Naive thymus-derived CD8-positive, alpha-beta T cell (primary cell): Measurements from ENCODE around the gene NEK6. TPM values are rescaled to one million over a fixed set of nuclear protein-coding genes. Genes with fewer than 3 reads are reported as not detected.
A peak's percentile ranks its signal among the peaks of the same experiment; 100 is the strongest.

Experiments
- ATAC-seq, 2 donors: fragments of 150-1000 bp; cut with Tn5 transposase in 1 of 2; sonication (Bioruptor Pico), chemical (Tn5 transposase) in 1 of 2; 1 replicate in 1 of 2; 2 replicates in 1 of 2; pipeline ENCODE4 v1.10.0; 2021; ENCODE audit warnings: mild to moderate bottlenecking in 2 of 2, moderate library complexity in 2 of 2
- POLR2A ChIA-PET: fragments of 350-600 bp; sonication (Branson Sonifier 250); formaldehyde crosslinking; loops from one replicate; lab custom pipeline; 2021; ENCODE audit warnings: antibody characterized with exemption; lab: Charles Lee
- DNase-seq, 10 donors: peaks; one replicate each; pipeline versions ENCODE4 v3.0.0 to v3.0.0-alpha.2; 2020 to 2022
- H3K27ac Mint-ChIP-seq, 10 donors: one replicate each; pipeline ENCODE4 v1.8.0; 2020 to 2022; ENCODE audit warnings: mild to moderate bottlenecking in 10 of 10, mixed read lengths in 10 of 10, moderate library complexity in 4 of 10, inconsistent platforms in 1 of 10
- H3K27me3 Mint-ChIP-seq, 5 donors: one replicate each; pipeline ENCODE4 v1.8.0; 2021 to 2022; ENCODE audit warnings: mixed read lengths in 5 of 5
- H3K36me3 Mint-ChIP-seq, 3 donors: one replicate each; pipeline ENCODE4 v1.8.0; 2020 to 2022; ENCODE audit warnings: mixed read lengths in 3 of 3, mild to moderate bottlenecking in 2 of 3, inconsistent platforms in 1 of 3
- H3K4me1 Mint-ChIP-seq, 4 donors: one replicate each; pipeline ENCODE4 v1.8.0; 2021 to 2022; ENCODE audit warnings: mixed read lengths in 4 of 4
- H3K4me3 Mint-ChIP-seq, 10 donors: one replicate each; pipeline ENCODE4 v1.8.0; 2020 to 2022; ENCODE audit warnings: mild to moderate bottlenecking in 10 of 10, mixed read lengths in 10 of 10, moderate library complexity in 6 of 10, inconsistent platforms in 1 of 10
- H3K9me3 Mint-ChIP-seq, 9 donors: one replicate each; pipeline ENCODE4 v1.8.0; 2020 to 2022; ENCODE audit warnings: mixed read lengths in 9 of 9, mild to moderate bottlenecking in 3 of 9, inconsistent platforms in 1 of 9, moderate library complexity in 1 of 9
- polyA plus RNA-seq, 3 donors: library from polyadenylated mRNA; unstranded; fragments of 300-500 nt; fragmentation: Illumina TruSeq; gene quantifications; one replicate each; pipeline ENCODE4 v1.2.3, GENCODE V29; 2021
- total RNA-seq, 8 experiments: library from RNA in 2 of 8; stranded (reverse) in 2 of 8; gene quantifications; one replicate each; pipeline ENCODE4 v1.2.3 and lab custom pipeline; 2021 to 2026

Gene NEK6
- total RNA-seq (1 to 10 TPM in 1 of 2 experiments, under 1 TPM in 1; 0.83 to 1.2 TPM), polyA plus RNA-seq (1 to 10 TPM in 1 of 3 donors, under 1 TPM in 1, not detected in 1; 0.37 to 1.7 TPM), total RNA-seq (lab: John Stamatoyannopoulos, UW) (0.07 to 15.6 (median 0.95) reads per million in 6 experiments)

DNA sequence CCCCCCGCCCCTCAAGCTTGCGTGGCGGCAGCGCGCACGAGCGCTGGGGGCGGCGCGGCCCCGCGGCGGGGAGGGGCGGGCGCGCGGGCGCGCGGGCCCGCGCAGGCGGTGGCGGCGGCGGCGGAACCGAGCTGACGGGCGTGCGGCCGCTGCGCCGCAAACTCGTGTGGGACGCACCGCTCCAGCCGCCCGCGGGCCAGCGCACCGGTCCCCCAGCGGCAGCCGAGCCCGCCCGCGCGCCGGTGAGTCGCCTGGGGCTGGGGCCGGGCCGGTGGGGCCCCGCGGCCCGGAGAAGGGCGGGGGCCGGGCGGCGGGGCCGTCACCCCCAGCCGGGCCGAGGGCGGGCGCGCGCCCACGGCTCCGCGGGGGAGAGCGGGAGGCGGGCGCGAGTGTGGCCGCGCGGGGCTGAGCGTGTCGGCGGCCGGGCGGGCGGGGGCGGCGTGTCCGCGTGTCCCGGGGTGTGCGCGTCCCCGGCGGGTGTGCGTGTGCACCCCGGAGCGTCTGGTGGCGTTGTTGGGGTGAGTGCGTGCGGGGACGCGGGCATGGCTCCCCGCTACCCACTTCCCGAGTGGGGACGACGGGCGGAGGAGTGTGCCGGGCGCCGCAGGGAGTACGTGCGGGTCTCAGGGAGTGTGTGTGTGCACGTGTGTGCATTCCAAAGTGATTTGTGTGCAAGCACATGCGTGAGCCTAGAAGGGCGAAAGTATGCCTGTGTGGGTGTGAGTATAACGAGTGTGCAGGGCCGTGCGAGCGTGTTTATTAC is at the start of gene NEK6:
TSS of gene NEK6 (plus strand) at position 106 of the 763 bp plus-strand sequence. CDS start 44,016 bp downstream, outside the sequence.
- peak; percentile 36 to 46 for ATAC-seq
- POLR2A ChIA-PET, result interaction anchor here (0.5 kb wide), 1 partner anchor 1027 kb away, joined by 3 read pairs; no protein-coding TSS in a partner anchor
- peak within 1 kb of the TSS in 7 of 10 donors; percentile 7 to 86 (median 75) for H3K27ac Mint-ChIP-seq

DNA sequence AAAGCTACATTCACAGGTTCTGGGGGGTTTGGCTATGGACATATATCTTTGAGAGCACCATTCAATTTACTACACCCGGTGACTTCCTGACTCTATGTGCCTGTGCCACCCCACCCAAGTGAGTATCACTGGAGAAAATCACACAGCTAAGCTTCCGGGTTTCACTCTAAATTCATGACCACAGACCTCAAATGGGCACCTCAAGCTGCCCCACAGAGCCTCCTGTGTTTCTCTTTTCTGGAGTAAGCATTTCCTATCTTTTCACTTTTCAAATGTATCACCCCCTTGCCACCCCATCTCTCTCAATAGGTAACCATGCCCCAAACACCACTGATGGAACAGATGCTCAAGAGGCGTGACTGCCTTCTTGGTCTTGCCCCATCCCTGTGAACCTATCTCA is 49.2 kb upstream of the NEK6 start:
- H3K36me3 Mint-ChIP-seq, result no peaks in the 10 kb centered on the region
- ATAC-seq (no peak), DNase-seq (no peak)
- H3K9me3 Mint-ChIP-seq, result peaks cover 0 to 4% (median 0%) of the 10 kb centered on the region in 9 donors
- peak overlapping the region in 2 of 10 donors; percentile 31 to 48 for H3K4me3 Mint-ChIP-seq
- H3K4me1 Mint-ChIP-seq, result peaks cover 10 to 68% (median 17%) of the 10 kb centered on the region in 4 donors
- POLR2A ChIA-PET, result no interaction called here
- peaks cover 0 to 12% (median 0%) of the 10 kb centered on the region in 5 donors for H3K27me3 Mint-ChIP-seq
- peak overlapping the region in 4 of 10 donors; percentile 18 to 81 (median 72) for H3K27ac Mint-ChIP-seq

More for the DNA sequence above, at the start of gene NEK6:
- Mint-ChIP-seq H3K9me3 (no peaks in the 10 kb centered on the region), H3K36me3 (peaks cover 0 to 2% (median 0%) of the 10 kb centered on the region in 3 donors), H3K27me3 (peaks cover 17 to 84% (median 49%) of the 10 kb centered on the region in 5 donors), H3K4me1 (peaks cover 9 to 61% (median 19%) of the 10 kb centered on the region in 4 donors), H3K4me3 (peak within 1 kb of the TSS; percentile 79 to 95 (median 89))
- peak in 3 of 10 donors; percentile 5 to 48 (median 12) for DNase-seq

DNA sequence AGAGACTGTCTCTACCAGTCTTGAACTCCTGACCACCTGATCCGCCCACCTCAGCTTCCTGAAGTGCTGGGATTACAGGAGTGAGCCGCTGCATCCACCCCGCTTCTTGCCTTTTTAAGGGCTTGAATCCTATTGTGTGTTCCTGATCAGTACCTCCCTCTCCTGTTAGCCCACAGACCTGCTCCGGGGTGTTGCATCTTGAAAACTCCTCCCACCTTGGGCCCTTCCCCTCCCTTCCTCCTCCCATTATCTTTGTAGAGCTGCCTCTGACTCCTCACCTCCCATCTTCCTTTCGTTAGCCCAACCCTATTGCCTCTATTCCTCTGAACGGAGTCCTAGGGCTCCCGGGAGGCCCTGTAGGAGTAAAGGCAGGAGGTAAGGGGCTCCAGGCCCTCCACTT is 48.5 kb upstream of the NEK6 start:
- H3K9me3 Mint-ChIP-seq, result peaks cover 0 to 4% (median 0%) of the 10 kb centered on the region in 9 donors
- H3K27ac Mint-ChIP-seq, result peak overlapping the region in 2 of 10 donors; percentile 65 to 78
- peaks cover 8 to 68% (median 16%) of the 10 kb centered on the region in 4 donors for H3K4me1 Mint-ChIP-seq
- H3K36me3 Mint-ChIP-seq, result no peaks in the 10 kb centered on the region
- POLR2A ChIA-PET, result no interaction called here
- H3K4me3 Mint-ChIP-seq, result peak overlapping the region in 1 of 10 donors; percentile 48
- no peak for ATAC-seq
- peaks cover 0 to 12% (median 0%) of the 10 kb centered on the region in 5 donors for H3K27me3 Mint-ChIP-seq
- DNase-seq, result no peak

DNA sequence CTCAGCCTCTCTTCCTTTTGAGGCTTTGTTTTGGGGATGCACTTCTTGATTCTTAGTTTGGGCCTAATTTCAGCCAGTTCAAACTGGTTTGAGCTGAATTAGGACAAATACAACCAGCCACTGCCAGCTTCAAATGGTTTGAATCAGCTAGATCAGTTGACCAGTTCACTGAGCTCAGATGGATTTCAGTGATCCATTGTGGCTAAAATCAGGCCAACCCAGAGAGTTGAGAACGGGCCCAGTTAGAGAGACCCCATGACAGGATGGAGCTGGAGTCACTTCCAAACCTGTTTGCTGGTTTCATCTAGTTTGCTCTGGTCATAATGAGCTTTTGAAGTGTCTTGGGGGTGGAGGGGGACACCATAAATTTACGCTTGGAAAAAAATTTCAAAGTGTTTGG is 48.0 kb upstream of the NEK6 start:
- no peak for DNase-seq
- no peak overlapping the region for H3K4me3 Mint-ChIP-seq
- ATAC-seq, result no peak
- H3K27me3 Mint-ChIP-seq, result peaks cover 0 to 12% (median 0%) of the 10 kb centered on the region in 5 donors
- POLR2A ChIA-PET, result no interaction called here
- no peaks in the 10 kb centered on the region for H3K36me3 Mint-ChIP-seq
- peaks cover 12 to 72% (median 20%) of the 10 kb centered on the region in 4 donors for H3K4me1 Mint-ChIP-seq
- H3K27ac Mint-ChIP-seq, result peak overlapping the region in 1 of 10 donors; percentile 78
- peaks cover 0 to 4% (median 0%) of the 10 kb centered on the region in 9 donors for H3K9me3 Mint-ChIP-seq

DNA sequence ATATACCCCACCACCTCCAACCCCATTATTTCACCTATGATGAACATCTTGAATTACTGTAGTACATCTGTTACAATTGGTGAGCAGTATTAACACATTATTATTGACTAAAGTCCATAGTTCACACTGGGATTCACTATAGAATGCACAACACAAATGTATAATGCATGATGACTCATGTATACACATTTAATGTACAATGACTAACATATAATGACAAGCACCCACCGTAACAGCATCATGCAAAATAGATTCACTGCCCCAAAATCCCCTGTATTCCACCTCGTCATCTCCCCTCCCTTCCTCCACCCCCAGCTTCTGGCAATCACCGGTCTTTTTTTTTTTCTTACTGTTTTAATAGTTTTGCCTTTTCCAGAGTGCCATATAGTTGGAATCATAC is 47.1 kb upstream of the NEK6 start:
- Mint-ChIP-seq H3K4me3 (no peak overlapping the region), H3K4me1 (peaks cover 12 to 75% (median 28%) of the 10 kb centered on the region in 4 donors), H3K27ac (peak overlapping the region in 1 of 10 donors; percentile 49), H3K9me3 (peaks cover 0 to 4% (median 0%) of the 10 kb centered on the region in 9 donors), H3K27me3 (peaks cover 0 to 12% (median 0%) of the 10 kb centered on the region in 5 donors), H3K36me3 (no peaks in the 10 kb centered on the region)
- DNase-seq (no peak), ATAC-seq (no peak)
- POLR2A ChIA-PET, result no interaction called here

DNA sequence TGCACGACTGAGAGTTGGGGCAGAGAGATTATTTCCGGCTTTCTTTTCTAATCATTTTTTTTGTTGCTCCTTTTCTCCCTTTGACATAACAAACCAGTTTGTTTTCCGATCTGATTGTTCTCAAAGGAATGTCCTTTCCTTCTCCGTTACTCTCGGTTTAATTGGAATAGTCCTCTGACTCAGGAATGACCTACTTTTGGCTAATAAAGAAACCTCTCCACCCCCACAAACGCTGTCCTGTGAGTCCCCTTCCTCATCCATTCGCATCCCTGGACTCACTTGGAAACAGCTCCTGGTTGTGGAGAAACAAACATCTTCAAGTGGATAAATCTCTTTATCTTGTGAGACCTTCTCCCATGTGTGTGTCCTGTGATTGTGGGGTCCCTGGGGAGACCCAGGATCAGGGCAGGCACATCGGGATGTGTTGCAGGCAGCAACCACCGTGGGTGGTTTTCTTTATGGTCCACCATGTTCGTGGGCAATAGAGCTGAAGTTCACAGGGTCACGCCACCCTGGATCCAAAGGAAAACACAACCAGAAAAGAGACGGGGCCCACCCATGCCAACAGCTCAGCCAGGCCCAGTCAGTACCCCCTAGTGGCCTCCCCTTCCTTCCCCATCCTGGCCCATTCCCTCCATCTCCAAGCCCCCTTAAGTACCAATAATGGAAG is 45.2 kb upstream of the NEK6 start:
- POLR2A ChIA-PET, result no interaction called here
- Mint-ChIP-seq H3K9me3 (peaks cover 0 to 4% (median 0%) of the 10 kb centered on the region in 9 donors), H3K36me3 (no peaks in the 10 kb centered on the region), H3K27ac (peak overlapping the region in 1 of 10 donors; percentile 36), H3K27me3 (peaks cover 0 to 8% (median 0%) of the 10 kb centered on the region in 5 donors), H3K4me3 (no peak overlapping the region), H3K4me1 (peaks cover 23 to 76% (median 44%) of the 10 kb centered on the region in 4 donors)
- ATAC-seq (no peak), DNase-seq (no peak)

DNA sequence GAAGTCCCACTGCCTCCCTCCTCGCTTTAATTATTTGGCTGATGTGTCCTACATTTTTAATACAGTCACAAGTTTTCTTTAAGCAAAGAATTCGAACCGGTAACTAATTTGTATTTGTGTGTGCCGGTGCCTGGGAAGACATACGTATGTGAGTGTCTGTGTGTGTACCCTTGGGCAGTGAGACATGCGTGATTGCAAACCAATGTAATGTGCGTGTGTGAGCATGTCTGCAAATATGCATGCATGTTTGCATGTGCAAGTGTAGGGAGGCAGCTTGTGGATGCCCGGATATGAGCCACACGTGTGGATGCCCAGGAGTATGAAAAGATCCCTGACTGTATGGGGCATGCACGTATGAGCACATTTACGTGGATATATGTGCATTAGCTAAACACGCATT is 44.4 kb upstream of the NEK6 start:
- Mint-ChIP-seq H3K9me3 (peaks cover 0 to 4% (median 0%) of the 10 kb centered on the region in 9 donors), H3K27ac (no peak overlapping the region)

DNA sequence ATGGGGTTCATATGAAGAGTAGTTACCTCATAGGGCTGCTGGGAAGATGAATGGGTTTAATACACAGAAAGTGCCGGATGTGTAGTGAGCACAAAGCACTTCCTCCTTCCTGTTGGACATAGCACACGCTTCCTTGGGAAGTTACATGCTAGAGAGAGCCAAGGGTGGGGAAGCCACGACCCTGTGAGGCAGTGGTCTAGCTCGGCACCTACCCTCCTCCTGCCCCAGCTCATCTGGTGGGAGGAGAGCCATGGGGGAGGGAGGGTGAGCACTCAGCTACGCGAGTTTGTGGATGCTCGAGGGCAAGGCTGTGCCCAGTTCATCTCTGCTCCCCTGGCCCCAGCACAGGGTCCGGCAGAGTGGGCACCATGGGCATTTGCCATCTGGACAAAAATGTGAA is 43.6 kb upstream of the NEK6 start:
- no peak for ATAC-seq
- H3K27me3 Mint-ChIP-seq, result peaks cover 0 to under 1% (median 0%) of the 10 kb centered on the region in 5 donors
- POLR2A ChIA-PET, result no interaction called here
- peak overlapping the region in 3 of 10 donors; percentile 34 to 38 (median 37) for H3K4me3 Mint-ChIP-seq
- H3K9me3 Mint-ChIP-seq, result no peaks in the 10 kb centered on the region
- DNase-seq, result no peak
- H3K4me1 Mint-ChIP-seq, result peaks cover 18 to 82% (median 42%) of the 10 kb centered on the region in 4 donors
- H3K27ac Mint-ChIP-seq, result peak overlapping the region in 4 of 10 donors; percentile 20 to 33 (median 26)
- no peaks in the 10 kb centered on the region for H3K36me3 Mint-ChIP-seq

More for the DNA sequence above, 44.4 kb upstream of the NEK6 start:
- Mint-ChIP-seq H3K27me3 (peaks cover 0 to 7% (median 0%) of the 10 kb centered on the region in 5 donors), H3K4me1 (peaks cover 24 to 82% (median 49%) of the 10 kb centered on the region in 4 donors), H3K36me3 (no peaks in the 10 kb centered on the region), H3K4me3 (no peak overlapping the region)
- ATAC-seq, result no peak
- POLR2A ChIA-PET, result no interaction called here
- no peak for DNase-seq

DNA sequence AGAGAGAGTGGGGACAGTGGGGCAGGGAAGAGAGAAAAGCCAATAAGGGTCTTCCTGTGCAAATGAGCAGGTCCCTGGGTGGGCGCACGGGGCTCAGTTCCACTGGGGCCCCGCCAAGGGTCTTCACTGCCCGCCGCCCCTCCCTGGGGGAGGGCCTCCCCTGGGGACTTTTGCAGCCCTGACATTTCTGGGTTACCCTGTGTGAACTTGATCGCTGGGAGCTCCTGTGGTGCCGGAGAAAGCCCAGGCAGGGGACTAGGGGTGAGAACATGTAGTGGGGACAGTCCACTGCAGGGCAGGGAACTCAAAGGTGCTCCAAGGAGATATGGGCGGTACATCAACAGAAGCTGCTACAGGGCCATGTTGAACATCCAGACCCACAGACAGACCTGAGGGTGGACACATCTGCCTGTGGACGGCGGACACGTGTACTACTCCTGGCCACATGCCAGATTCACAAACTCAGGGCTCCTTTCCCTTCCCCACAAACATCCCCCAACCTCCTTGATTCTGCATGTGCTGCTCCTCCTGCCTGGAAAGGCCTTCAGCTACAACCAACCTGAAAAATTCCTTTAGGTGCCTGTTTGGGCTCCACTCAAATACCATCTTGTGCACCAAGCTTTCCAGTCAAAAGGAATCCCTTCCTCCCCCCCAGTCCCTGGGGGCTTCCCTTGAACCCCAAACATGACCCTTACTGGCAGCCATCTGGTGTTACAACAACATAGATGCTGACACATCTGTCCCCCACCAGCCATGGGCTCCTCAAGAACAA is 43.0 kb upstream of the NEK6 start:
- no peak for ATAC-seq
- Mint-ChIP-seq H3K4me1 (peaks cover 18 to 79% (median 39%) of the 10 kb centered on the region in 4 donors), H3K27ac (peak overlapping the region in 3 of 10 donors; percentile 29 to 58 (median 33)), H3K4me3 (peak overlapping the region in 3 of 10 donors; percentile 19 to 53 (median 34)), H3K9me3 (no peaks in the 10 kb centered on the region), H3K36me3 (no peaks in the 10 kb centered on the region), H3K27me3 (no peaks in the 10 kb centered on the region)
- DNase-seq, result peak in 1 of 10 donors; percentile 14
- POLR2A ChIA-PET, result no interaction called here

DNA sequence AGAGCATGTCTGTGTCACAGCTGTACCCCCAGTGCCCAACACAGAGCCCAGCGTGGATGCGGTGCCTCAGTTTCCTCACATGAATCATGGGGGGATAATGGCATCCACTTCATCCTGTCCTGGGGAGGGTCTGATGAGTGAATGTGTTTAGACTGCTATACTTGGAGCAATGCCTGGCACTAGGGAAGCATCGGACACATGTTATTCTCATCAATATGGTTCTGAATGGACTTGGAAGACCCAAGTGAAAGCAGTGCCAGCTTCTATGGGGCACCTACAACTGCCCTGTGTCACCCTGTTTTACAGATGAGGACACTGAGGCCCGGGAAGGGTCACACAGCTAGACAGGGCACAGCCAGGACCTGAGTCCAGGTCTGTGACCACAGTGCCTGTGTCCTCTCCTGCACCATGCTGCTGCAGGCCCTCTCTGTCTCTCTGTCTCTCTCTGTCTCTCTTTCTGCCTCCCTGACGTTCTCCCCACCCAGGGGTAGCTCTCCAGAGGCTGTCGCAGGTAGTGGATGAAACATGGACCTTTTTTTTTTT is 42.3 kb upstream of the NEK6 start:
- no peak for DNase-seq
- POLR2A ChIA-PET, result no interaction called here
- no peaks in the 10 kb centered on the region for H3K9me3 Mint-ChIP-seq
- peaks cover 18 to 77% (median 39%) of the 10 kb centered on the region in 4 donors for H3K4me1 Mint-ChIP-seq
- ATAC-seq, result no peak
- H3K27me3 Mint-ChIP-seq, result no peaks in the 10 kb centered on the region
- H3K4me3 Mint-ChIP-seq, result peak overlapping the region in 2 of 10 donors; percentile 19 to 53
- no peaks in the 10 kb centered on the region for H3K36me3 Mint-ChIP-seq
- peak overlapping the region in 1 of 10 donors; percentile 79 for H3K27ac Mint-ChIP-seq

DNA sequence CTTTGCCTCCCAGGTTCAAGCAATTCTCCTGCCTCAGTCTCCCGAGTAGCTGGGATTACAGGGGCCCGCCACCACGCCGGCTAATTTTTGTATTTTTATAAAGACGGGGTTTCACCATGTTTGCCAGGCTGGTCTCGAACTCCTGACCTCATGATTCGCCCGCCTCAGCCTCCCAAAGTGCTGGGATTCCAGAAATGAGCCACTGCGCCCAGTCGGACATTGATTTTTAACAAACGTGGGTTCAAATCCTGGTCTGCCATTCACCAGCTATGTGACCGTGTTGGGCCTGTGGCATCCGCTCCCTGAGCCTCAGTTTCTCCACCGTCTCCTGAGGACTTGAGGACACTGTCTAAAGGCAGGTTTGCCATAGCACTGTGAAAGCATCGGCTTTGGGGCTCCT is 41.8 kb upstream of the NEK6 start:
- Mint-ChIP-seq H3K27me3 (no peaks in the 10 kb centered on the region), H3K4me1 (peaks cover 18 to 76% (median 39%) of the 10 kb centered on the region in 4 donors), H3K27ac (peak overlapping the region in 2 of 10 donors; percentile 69 to 79), H3K4me3 (peak overlapping the region in 4 of 10 donors; percentile 29 to 76 (median 58)), H3K9me3 (no peaks in the 10 kb centered on the region), H3K36me3 (no peaks in the 10 kb centered on the region)
- DNase-seq (no peak), ATAC-seq (no peak)
- POLR2A ChIA-PET, result no interaction called here
